ENCODE results near the gene UNKL.

The UNKL gene

GRCh38 chr16:1401061-1401757 is 13.3 kb downstream of the UNKL start:
- no peak for DNase-seq (ENCODE audit: low read depth, low spot score)

GRCh38 chr16:1398826-1399581 is 15.5 kb downstream of the UNKL start:
- no peak for DNase-seq (ENCODE audit: low read depth, low spot score)

GRCh38 chr16:1398351-1398750 is 16.2 kb downstream of the UNKL start:
- DNase-seq (ENCODE audit: low read depth, low spot score) = no peak

GRCh38 chr16:1397779-1398178 is 16.7 kb downstream of the UNKL start:
- no peak for DNase-seq (ENCODE audit: low read depth, low spot score)

- no peak for DNase-seq (ENCODE audit: low read depth, low spot score)
Observed at GRCh38 chr16:1395444-1396031, 19.0 kb downstream of the UNKL start.

GRCh38 chr16:1394367-1394951 is 20.0 kb downstream of the UNKL start:
- no peak for DNase-seq (ENCODE audit: low read depth, low spot score)

GRCh38 chr16:1393613-1394176 is 20.8 kb downstream of the UNKL start:
- no peak for DNase-seq (ENCODE audit: low read depth, low spot score)

- no peak for DNase-seq (ENCODE audit: low read depth, low spot score)
Observed at GRCh38 chr16:1392826-1393225, 21.7 kb downstream of the UNKL start.

GRCh38 chr16:1390239-1390779 is 24.2 kb downstream of the UNKL start:
- DNase-seq (ENCODE audit: low read depth, low spot score) = no peak

- DNase-seq (ENCODE audit: low read depth, low spot score) = no peak
Observed at GRCh38 chr16:1389762-1390161, 24.7 kb downstream of the UNKL start.

- DNase-seq (ENCODE audit: low read depth, low spot score) = no peak
Observed at GRCh38 chr16:1387331-1387730, 27.2 kb downstream of the UNKL start.

GRCh38 chr16:1385232-1385631 is 29.3 kb downstream of the UNKL start:
- no peak for DNase-seq (ENCODE audit: low read depth, low spot score)

GRCh38 chr16:1383556-1383955 is 30.9 kb downstream of the UNKL start:
- no peak for DNase-seq (ENCODE audit: low read depth, low spot score)

GRCh38 chr16:1381612-1382406 is 32.7 kb downstream of the UNKL start:
- DNase-seq (ENCODE audit: low read depth, low spot score) = no peak

GRCh38 chr16:1380195-1380594 is 34.3 kb downstream of the UNKL start:
- no peak for DNase-seq (ENCODE audit: low read depth, low spot score)

GRCh38 chr16:1379304-1380076 is 35.0 kb downstream of the UNKL start:
- DNase-seq (ENCODE audit: low read depth, low spot score) = no peak

GRCh38 chr16:1378804-1379303 is 35.6 kb downstream of the UNKL start:
- no peak for DNase-seq (ENCODE audit: low read depth, low spot score)

GRCh38 chr16:1378087-1378803 is 36.3 kb downstream of the UNKL start:
- DNase-seq (ENCODE audit: low read depth, low spot score) = no peak

GRCh38 chr16:1377406-1378010 is 37.0 kb downstream of the UNKL start:
- no peak for DNase-seq (ENCODE audit: low read depth, low spot score)

Measured in brain pericyte (primary cell).